ENCODE data around the gene KRT16. TPM values are rescaled to one million over a fixed set of nuclear protein-coding genes. Genes with fewer than 3 reads are reported as not detected.
"Not testable (repeated sequence)": the region's sequence is repeated elsewhere in the genome, so short reads cannot be mapped to it uniquely, and the experiment has no call there.

Gene KRT16
- total and polyA plus RNA-seq, 9 donors = 1.0 TPM; not detected in 8

DNA sequence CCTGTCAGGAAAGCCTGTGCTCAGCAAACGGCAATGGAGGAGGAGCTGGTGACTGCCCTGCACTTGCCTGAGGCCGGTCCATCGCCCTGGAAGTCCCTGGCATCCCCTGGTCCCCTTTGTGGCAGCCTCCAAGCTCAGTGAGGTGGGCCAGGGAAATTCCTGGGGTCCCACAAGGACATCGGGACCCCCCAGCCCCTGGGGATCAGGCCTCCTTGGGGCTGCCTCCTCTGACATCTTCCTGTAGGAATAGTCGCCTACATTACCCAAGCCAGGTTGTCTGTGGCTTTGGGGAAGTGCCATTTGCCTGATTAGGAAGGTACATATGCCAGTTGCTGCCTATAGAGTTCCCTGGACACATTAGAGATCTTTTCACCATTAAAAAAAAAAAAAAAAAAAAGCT lies 33.6 kb downstream of the KRT16 start:
- Histone ChIP-seq H3K9me3 (no peaks in the 10 kb centered on the region), H3K27me3 (no peaks in the 10 kb centered on the region), H3K36me3 (no peaks in the 10 kb centered on the region), H3K27ac (no peak overlapping the region), H3K4me1 (ENCODE audit: insufficient read depth) (no peaks in the 10 kb centered on the region), H3K4me3 (no peak overlapping the region)
- TF ChIP-seq EP300 (IDR thresholded peaks at IDR 0.05) (no peak), POLR2A (IDR thresholded peaks at IDR 0.05) (no peak), CTCF (IDR thresholded peaks at IDR 0.05) (no peak)
- 68 to 84% (median 71%) methylated on average over 5 of the region's 5 CpGs for WGBS, 3 donors
- DNase-seq = no peak
- intact Hi-C loops (cut with DNase I) = no loop called here

- Histone ChIP-seq H3K27me3 (no peaks in the 10 kb centered on the region), H3K36me3 (no peaks in the 10 kb centered on the region), H3K4me3 (no peak overlapping the region), H3K4me1 (ENCODE audit: insufficient read depth) (no peaks in the 10 kb centered on the region), H3K27ac (no peak overlapping the region), H3K9me3 (no peaks in the 10 kb centered on the region)
- no peak for TF ChIP-seq POLR2A (IDR thresholded peaks at IDR 0.05)
- TF ChIP-seq CTCF (IDR thresholded peaks at IDR 0.05) = no peak
- no peak for TF ChIP-seq EP300 (IDR thresholded peaks at IDR 0.05)
- intact Hi-C loops (cut with DNase I) = no loop called here
- no peak for DNase-seq
- WGBS, 3 donors = 78 to 89% (median 88%) methylated on average over 1 of the region's 1 CpG
Observed at GRCh38 chr17:41578538-41578937, 34.0 kb downstream of the KRT16 start.

GRCh38 chr17:41576740-41577139 lies 35.8 kb downstream of the KRT16 start:
- H3K4me3 ChIP-seq; H3K4me1 ChIP-seq (ENCODE audit: insufficient read depth); H3K9me3 ChIP-seq; H3K27me3 ChIP-seq; DNase-seq; intact Hi-C loops (cut with DNase I); H3K36me3 ChIP-seq; H3K27ac ChIP-seq: not testable (repeated sequence)
- WGBS, 3 donors = 58 to 88% (median 83%) methylated on average over 4 of the region's 4 CpGs

- Histone ChIP-seq H3K9me3 (no peaks in the 10 kb centered on the region), H3K27me3 (no peaks in the 10 kb centered on the region)
Observed at GRCh38 chr17:41575336-41575735, 37.2 kb downstream of the KRT16 start.

More at GRCh38 chr17:41575336-41575735, 37.2 kb downstream of the KRT16 start:
- Histone ChIP-seq H3K27ac (no peak overlapping the region), H3K36me3 (no peaks in the 10 kb centered on the region), H3K4me3 (no peak overlapping the region), H3K4me1 (ENCODE audit: insufficient read depth) (no peaks in the 10 kb centered on the region)
- TF ChIP-seq POLR2A (IDR thresholded peaks at IDR 0.05) (no peak), CTCF (IDR thresholded peaks at IDR 0.05) (no peak), EP300 (IDR thresholded peaks at IDR 0.05) (no peak)
- intact Hi-C loops (cut with DNase I) = no loop called here
- no peak for DNase-seq
- WGBS, 3 donors = 47 to 70% (median 60%) methylated on average over 3 of the region's 3 CpGs
